ENCODE measurements around the gene VMP1.

VMP1 gene

GRCh38 chr17:59707149-59707970 lies at the start of gene VMP1, which contains the start of gene PTRH2:
VMP1 (plus strand) TSS chr17:59707654; CDS start chr17:59731447, 23,793 bp downstream.
PTRH2 (minus strand) TSS chr17:59707430; CDS start chr17:59697978, 9,452 bp downstream.
- DNase-seq (ENCODE audit: extremely low read depth, low read depth) = peak; percentile 99
- TF ChIP-seq CTCF (IDR thresholded peaks at IDR 0.05; ENCODE audit: low read depth, low read length, missing control alignments) = no peak

DNA sequence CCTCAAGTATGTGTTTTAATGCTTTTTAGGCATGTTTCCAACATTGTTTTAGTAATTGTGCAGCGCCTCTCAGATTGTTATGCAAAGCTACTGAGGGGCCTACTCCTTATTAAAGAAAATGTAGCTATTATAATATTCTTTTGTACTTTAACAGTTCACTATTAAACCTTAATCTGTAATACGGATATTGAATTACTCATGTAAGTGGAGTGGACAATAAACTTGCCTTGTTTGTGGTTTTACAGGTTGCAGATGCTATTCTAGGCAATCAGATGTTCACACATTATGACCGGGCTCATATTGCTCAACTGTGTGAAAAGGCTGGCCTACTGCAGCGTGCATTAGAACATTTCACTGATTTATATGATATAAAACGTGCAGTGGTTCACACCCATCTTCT lies 41.2 kb upstream of the VMP1 start:
- no peak for DNase-seq (ENCODE audit: extremely low read depth, low read depth)
- no peak overlapping the region for H3K4me3 ChIP-seq (replicated peaks; ENCODE audit: low read depth, low read length)
- no peak for TF ChIP-seq CTCF (IDR thresholded peaks at IDR 0.05; ENCODE audit: low read depth, low read length, missing control alignments)

More at GRCh38 chr17:59707149-59707970, at the start of gene VMP1, which contains the start of gene PTRH2:
- peak within 1 kb of the TSS; percentile 100 for H3K4me3 ChIP-seq (replicated peaks; ENCODE audit: low read depth, low read length)

DNA sequence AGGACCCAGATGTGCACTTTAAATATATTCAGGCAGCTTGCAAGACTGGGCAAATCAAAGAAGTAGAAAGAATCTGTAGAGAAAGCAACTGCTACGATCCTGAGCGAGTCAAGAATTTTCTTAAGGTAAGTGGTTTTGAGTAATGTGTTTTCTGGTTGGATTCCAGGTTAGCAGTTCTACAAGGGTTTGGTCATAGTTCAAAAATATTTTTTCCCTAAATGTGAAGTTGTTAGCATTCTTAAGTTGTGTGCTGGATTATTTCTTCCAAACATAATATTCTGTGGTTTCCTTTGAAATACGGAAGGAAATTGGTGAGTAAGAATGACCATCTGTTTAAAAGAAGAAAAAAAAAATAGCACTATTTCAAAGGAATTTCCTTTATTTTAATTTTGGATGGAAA lies 38.6 kb upstream of the VMP1 start:
- no peak overlapping the region for H3K4me3 ChIP-seq (replicated peaks; ENCODE audit: low read depth, low read length)
- TF ChIP-seq CTCF (IDR thresholded peaks at IDR 0.05; ENCODE audit: low read depth, low read length, missing control alignments) = no peak
- DNase-seq (ENCODE audit: extremely low read depth, low read depth) = peak; percentile 81

GRCh38 chr17:59669411-59669810 lies 38.0 kb upstream of the VMP1 start:
- DNase-seq (ENCODE audit: extremely low read depth, low read depth) = no peak
- no peak for TF ChIP-seq CTCF (IDR thresholded peaks at IDR 0.05; ENCODE audit: low read depth, low read length, missing control alignments)
- no peak overlapping the region for H3K4me3 ChIP-seq (replicated peaks; ENCODE audit: low read depth, low read length)

DNA sequence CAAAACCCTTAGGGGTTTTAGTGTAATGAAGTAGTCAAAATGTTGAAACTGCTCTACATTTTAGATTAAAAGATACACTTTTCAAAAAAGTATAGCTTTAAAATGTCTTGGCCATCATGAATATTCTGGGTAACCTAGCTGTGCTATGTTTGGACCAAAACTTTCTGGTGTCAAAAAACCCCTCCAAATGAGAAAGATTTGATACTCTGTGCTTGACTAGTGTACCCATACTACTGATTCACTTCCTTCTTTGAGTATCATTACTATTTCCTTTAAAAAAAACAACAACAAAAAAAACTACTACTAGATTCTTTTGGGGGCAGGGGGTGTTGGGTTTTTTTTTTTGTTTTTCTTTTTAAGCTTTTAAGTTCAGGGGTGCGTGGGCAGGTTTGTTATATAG lies 37.5 kb upstream of the VMP1 start:
- no peak for TF ChIP-seq CTCF (IDR thresholded peaks at IDR 0.05; ENCODE audit: low read depth, low read length, missing control alignments)
- no peak overlapping the region for H3K4me3 ChIP-seq (replicated peaks; ENCODE audit: low read depth, low read length)
- DNase-seq (ENCODE audit: extremely low read depth, low read depth) = no peak

- no peak for DNase-seq (ENCODE audit: extremely low read depth, low read depth)
- H3K4me3 ChIP-seq (replicated peaks; ENCODE audit: low read depth, low read length) = no peak overlapping the region
- TF ChIP-seq CTCF (IDR thresholded peaks at IDR 0.05; ENCODE audit: low read depth, low read length, missing control alignments) = no peak
Measured at GRCh38 chr17:59671386-59671785, 36.1 kb upstream of the VMP1 start.
